Measurements from ENCODE around the gene MYO1G. TPM values are rescaled to one million over a fixed set of nuclear protein-coding genes. Genes with fewer than 3 reads are reported as not detected.
"Not testable (repeated sequence)": the region's sequence is repeated elsewhere in the genome, so short reads cannot be mapped to it uniquely, and the experiment has no call there.

The MYO1G gene
- total and polyA plus RNA-seq, 9 of the 15 experiments (the other 6 are each of a cell fraction or from before 2014, with no cell fraction given), result 0.03 to 0.62 (median 0.13) TPM; not detected in 1

GRCh38 chr7:44992004-44992795 is 13.4 kb upstream of the MYO1G start (continued):
- TF ChIP-seq CC2D1A (IDR thresholded peaks at IDR 0.05) (peak; percentile 50; the same call in 1 of the 2 replicates), GATAD2B (IDR thresholded peaks at IDR 0.05; ENCODE audit: borderline replicate concordance) (peak; percentile 62; the same call in 1 of the 2 replicates), CTBP1 (IDR thresholded peaks at IDR 0.05; ENCODE audit: borderline replicate concordance) (peak; percentile 61), ZNF644 (tag; IDR thresholded peaks at IDR 0.05; ENCODE audit: low read depth) (peak; percentile 89; the same call in 1 of the 2 replicates), PBX2 (tag; conservative IDR thresholded peaks at IDR 0.05; ENCODE audit: low read depth) (peak; percentile 50), NFIC (IDR thresholded peaks at IDR 0.05) (peak; percentile 69), NFE2L1 (tag; IDR thresholded peaks at IDR 0.05; ENCODE audit: borderline replicate concordance, low read depth) (peak; percentile 44; the same call in 1 of the 2 replicates), PTTG1 (tag; IDR thresholded peaks at IDR 0.05; ENCODE audit: low read depth) (peak; percentile 93), NCOA1 (IDR thresholded peaks at IDR 0.05; ENCODE audit: low read depth) (peak; percentile 58; the same call in 1 of the 2 replicates), MAX (CRISPR knock-in tag; IDR thresholded peaks at IDR 0.05) (peak; percentile 80; the same call in 1 of the 2 replicates), HDAC8 (tag; IDR thresholded peaks at IDR 0.05) (peak; percentile 95), PYGO2 (tag; IDR thresholded peaks at IDR 0.05) (peak; percentile 88), ZNF311 (CRISPR knock-in tag; IDR thresholded peaks at IDR 0.05) (peak; percentile 95), ZNF354B (CRISPR knock-in tag; IDR thresholded peaks at IDR 0.05) (0 out of 2 replicates have a peak, but pooled peaks have one; percentile 34), ZKSCAN3 (CRISPR knock-in tag; IDR thresholded peaks at IDR 0.05) (0 out of 2 replicates have a peak, but pooled peaks have one; percentile 33), ZNF316 (IDR thresholded peaks at IDR 0.05) (0 out of 2 replicates have a peak, but pooled peaks have one; percentile 11), VEZF1 (CRISPR knock-in tag; IDR thresholded peaks at IDR 0.05) (peak; percentile 37; the same call in 1 of the 2 replicates), LCOR (CRISPR knock-in tag; IDR thresholded peaks at IDR 0.05) (0 out of 2 replicates have a peak, but pooled peaks have one; percentile 13), ZNF583 (CRISPR knock-in tag; IDR thresholded peaks at IDR 0.05) (peak; percentile 95), MAFG (tag; conservative IDR thresholded peaks at IDR 0.05) (peak; percentile 37; the same call in 1 of the 2 replicates)
- not testable (repeated sequence) for TF ChIP-seq PBX2 (CRISPR knock-in tag; IDR thresholded peaks at IDR 0.05; ENCODE audit: low read depth)
- TF ChIP-seq, protein P1, sequence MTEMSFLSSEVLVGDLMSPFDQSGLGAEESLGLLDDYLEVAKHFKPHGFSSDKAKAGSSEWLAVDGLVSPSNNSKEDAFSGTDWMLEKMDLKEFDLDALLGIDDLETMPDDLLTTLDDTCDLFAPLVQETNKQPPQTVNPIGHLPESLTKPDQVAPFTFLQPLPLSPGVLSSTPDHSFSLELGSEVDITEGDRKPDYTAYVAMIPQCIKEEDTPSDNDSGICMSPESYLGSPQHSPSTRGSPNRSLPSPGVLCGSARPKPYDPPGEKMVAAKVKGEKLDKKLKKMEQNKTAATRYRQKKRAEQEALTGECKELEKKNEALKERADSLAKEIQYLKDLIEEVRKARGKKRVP (CRISPR knock-in tag; IDR thresholded peaks at IDR 0.05), result peak; percentile 60
